Endothelial cell (in vitro differentiated cells): ENCODE results near the gene YIPF5. TPM values are rescaled to one million over a fixed set of nuclear protein-coding genes. Genes with fewer than 3 reads are reported as not detected.

Experiments
- DNase-seq: peaks from one replicate; pipeline ENCODE4 v3.0.0; 2021; ENCODE audit warnings: low spot score
- H3K27ac Mint-ChIP-seq: one replicate; pipeline ENCODE4 v1.8.0; 2021; ENCODE audit warnings: mixed read lengths, inconsistent platforms; ENCODE audit not compliant: unreplicated experiment
- H3K27me3 Mint-ChIP-seq: one replicate; pipeline ENCODE4 v1.8.0; 2021; ENCODE audit warnings: mild to moderate bottlenecking, moderate library complexity, mixed read lengths, inconsistent platforms; ENCODE audit not compliant: unreplicated experiment
- H3K36me3 Mint-ChIP-seq: one replicate; pipeline ENCODE4 v1.8.0; 2021; ENCODE audit warnings: mild to moderate bottlenecking, low read depth, mixed read lengths, inconsistent platforms; ENCODE audit not compliant: unreplicated experiment
- H3K4me1 Mint-ChIP-seq: one replicate; pipeline ENCODE4 v1.8.0; 2021; ENCODE audit warnings: mild to moderate bottlenecking, mixed read lengths, inconsistent platforms; ENCODE audit not compliant: unreplicated experiment
- H3K4me3 Mint-ChIP-seq: one replicate; pipeline ENCODE4 v1.8.0; 2021; ENCODE audit warnings: mild to moderate bottlenecking, mixed read lengths, inconsistent platforms; ENCODE audit not compliant: unreplicated experiment
- H3K9me3 Mint-ChIP-seq: one replicate; pipeline ENCODE4 v1.8.0; 2021; ENCODE audit warnings: mixed read lengths, inconsistent platforms; ENCODE audit not compliant: unreplicated experiment
- total RNA-seq: library from RNA; stranded (reverse); fragmentation: NEBNext Ultra II Directional; extraction: Animal tissue kit (Norgen Biotek cat#: 25700); gene quantifications from one replicate; pipeline ENCODE4 v1.2.1, GENCODE V29; 2021; ENCODE audit not compliant: unreplicated experiment
- TF ChIP-seq, protein P1 (sequence below): fragments of 200-600 bp; sonication (generic); IDR thresholded peaks from one replicate; pipeline ENCODE4 v1.5.0; 2021; ENCODE audit warnings: antibody characterized with exemption; ENCODE audit not compliant: unreplicated experiment

YIPF5 gene
- total RNA-seq, 1 donor from 2014 or later = 47.8 TPM

DNA sequence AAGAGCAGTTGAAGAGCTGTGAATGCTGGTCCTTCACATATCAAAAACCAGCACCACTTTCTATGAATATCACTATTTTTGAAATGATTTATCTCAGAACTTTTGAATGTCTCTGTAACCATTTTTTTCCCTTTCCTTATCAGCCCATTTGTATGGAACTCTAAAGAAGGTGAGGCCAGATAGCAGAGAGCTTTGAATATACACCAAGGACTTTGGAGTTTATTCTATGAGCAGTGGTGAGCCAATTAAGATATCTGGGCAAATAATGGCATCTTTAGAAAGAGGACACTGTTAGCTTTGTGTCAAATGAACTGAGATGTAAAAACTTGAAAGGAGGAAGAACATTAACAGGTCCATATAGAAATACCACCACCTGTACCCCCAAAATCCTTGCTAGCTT lies 22.2 kb upstream of the YIPF5 start:
- Mint-ChIP-seq H3K4me1 (peaks cover 6% of the 10 kb centered on the region), H3K27me3 (no peaks in the 10 kb centered on the region), H3K36me3 (no peaks in the 10 kb centered on the region), H3K9me3 (no peaks in the 10 kb centered on the region), H3K4me3 (no peak overlapping the region), H3K27ac (no peak overlapping the region)
- no peak for DNase-seq
- TF ChIP-seq, protein P1, sequence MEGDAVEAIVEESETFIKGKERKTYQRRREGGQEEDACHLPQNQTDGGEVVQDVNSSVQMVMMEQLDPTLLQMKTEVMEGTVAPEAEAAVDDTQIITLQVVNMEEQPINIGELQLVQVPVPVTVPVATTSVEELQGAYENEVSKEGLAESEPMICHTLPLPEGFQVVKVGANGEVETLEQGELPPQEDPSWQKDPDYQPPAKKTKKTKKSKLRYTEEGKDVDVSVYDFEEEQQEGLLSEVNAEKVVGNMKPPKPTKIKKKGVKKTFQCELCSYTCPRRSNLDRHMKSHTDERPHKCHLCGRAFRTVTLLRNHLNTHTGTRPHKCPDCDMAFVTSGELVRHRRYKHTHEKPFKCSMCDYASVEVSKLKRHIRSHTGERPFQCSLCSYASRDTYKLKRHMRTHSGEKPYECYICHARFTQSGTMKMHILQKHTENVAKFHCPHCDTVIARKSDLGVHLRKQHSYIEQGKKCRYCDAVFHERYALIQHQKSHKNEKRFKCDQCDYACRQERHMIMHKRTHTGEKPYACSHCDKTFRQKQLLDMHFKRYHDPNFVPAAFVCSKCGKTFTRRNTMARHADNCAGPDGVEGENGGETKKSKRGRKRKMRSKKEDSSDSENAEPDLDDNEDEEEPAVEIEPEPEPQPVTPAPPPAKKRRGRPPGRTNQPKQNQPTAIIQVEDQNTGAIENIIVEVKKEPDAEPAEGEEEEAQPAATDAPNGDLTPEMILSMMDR = no peak

DNA sequence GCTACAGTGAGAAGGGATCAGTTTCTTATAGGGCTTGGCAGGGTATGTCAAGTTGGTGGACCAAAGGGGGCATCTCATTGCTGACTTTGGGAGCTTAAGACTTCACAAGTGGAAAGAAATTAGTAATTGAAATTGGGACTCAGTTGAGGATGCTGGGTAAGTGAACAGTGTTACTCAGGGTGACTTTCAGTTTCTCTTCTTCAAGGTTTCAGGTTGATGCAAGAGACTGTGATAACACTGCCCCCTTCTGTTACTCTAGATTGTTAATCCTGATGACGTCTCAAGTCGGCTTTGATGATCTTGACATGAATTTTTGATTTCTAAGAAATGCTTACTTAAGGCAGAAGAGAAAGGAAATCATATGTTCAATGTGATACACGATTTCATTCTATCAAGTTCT lies 21.5 kb upstream of the YIPF5 start:
- Mint-ChIP-seq H3K4me3 (no peak overlapping the region), H3K27me3 (no peaks in the 10 kb centered on the region), H3K36me3 (no peaks in the 10 kb centered on the region), H3K27ac (no peak overlapping the region), H3K9me3 (no peaks in the 10 kb centered on the region), H3K4me1 (peaks cover 6% of the 10 kb centered on the region)
- no peak for DNase-seq
- TF ChIP-seq, protein P1 = peak; percentile 34

DNA sequence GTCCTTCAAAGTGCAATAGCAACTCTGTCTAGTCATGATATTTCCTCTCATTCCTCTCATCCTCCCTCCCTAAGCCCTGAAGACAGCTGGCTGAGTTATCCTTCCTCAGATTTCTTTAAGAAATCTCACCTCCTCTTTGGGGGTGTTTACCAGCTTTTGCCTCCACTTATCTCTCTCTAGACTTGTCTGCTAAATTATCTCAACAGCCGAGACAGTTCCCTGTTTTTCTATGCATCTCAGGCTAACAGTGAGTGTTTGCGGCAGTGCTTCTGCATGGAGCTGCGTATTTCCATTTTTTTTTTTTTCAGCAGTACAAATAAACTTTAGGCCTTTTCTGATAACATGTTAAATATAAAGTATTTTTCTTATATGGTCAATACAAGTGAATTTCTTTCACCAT lies 21.1 kb upstream of the YIPF5 start:
- Mint-ChIP-seq H3K27me3 (no peaks in the 10 kb centered on the region), H3K36me3 (no peaks in the 10 kb centered on the region), H3K4me3 (no peak overlapping the region), H3K27ac (no peak overlapping the region), H3K4me1 (peaks cover 6% of the 10 kb centered on the region), H3K9me3 (no peaks in the 10 kb centered on the region)
- no peak for DNase-seq
- TF ChIP-seq, protein P1 = no peak

DNA sequence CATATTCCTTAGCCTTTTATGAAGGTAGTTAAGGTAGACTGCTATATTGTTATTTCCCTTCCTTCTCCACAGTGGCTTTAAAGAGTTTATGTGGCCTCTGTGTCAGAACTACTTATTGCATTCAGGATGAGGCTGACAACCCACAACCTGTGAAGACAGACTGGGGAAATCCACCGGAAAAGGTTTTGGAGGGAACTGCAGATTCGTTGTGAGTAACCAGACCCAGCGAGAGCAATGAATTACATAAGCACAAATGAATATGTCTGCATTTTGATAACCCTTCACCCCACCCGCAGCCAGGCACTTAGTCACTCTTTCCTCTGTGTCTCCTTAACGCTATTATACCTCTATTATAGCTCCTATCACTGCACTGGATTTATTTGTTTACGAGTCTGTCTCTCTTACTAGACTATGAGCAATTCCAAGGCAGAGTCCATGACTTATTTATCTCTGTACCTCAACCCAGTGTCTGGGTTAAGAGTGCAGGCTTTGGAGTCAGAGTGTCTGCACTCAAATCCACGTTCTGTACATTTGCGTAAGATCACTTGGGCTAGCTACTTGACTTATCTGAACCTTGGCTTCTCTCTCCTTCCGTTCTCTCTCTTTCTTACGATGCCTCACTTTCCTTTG lies 19.5 kb upstream of the YIPF5 start:
- H3K4me3 Mint-ChIP-seq = no peak overlapping the region
- no peak for DNase-seq
- no peaks in the 10 kb centered on the region for H3K27me3 Mint-ChIP-seq
- TF ChIP-seq, protein P1 = no peak
- no peak overlapping the region for H3K27ac Mint-ChIP-seq
- H3K36me3 Mint-ChIP-seq = no peaks in the 10 kb centered on the region
- peaks cover 2% of the 10 kb centered on the region for H3K4me1 Mint-ChIP-seq
- no peaks in the 10 kb centered on the region for H3K9me3 Mint-ChIP-seq

DNA sequence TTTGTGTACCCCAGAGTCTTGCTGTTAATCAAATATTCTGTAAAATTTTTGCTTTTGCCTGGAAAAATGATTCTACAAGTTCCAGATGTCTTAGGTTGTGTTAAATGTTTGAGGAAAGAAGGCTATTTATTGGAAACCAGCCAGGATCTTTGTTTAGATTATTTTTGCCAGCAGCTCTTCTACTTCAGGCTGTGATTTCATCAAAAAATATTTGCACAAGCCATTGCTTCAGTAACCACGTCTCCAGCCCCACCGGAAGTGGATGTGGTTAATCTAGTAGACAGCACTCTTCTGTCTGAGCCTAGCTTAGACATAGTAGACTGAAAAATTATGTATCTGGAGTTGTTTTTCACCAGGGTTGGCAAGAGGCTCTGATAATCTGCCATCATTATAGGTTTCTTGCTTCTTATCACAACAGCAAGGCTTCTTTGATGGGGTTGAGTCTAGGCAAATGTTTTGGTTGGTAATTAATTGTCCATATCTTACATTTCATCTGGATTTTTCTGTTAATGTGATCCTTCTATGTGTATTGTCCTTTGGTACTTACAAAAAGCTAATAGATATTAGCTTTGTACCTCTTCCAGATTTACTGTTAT lies 17.3 kb upstream of the YIPF5 start:
- H3K27ac Mint-ChIP-seq = no peak overlapping the region
- no peaks in the 10 kb centered on the region for H3K4me1 Mint-ChIP-seq
- no peaks in the 10 kb centered on the region for H3K27me3 Mint-ChIP-seq
- H3K9me3 Mint-ChIP-seq = no peaks in the 10 kb centered on the region
- no peak for DNase-seq
- H3K4me3 Mint-ChIP-seq = no peak overlapping the region
- TF ChIP-seq, protein P1 = no peak
- H3K36me3 Mint-ChIP-seq = no peaks in the 10 kb centered on the region
